ENCODE measurements around the gene FNTB.
"Not testable (repeated sequence)": the region's sequence is repeated elsewhere in the genome, so short reads cannot be mapped to it uniquely, and the experiment has no call there.

The FNTB gene

GRCh38 chr14:65011538-65011937 lies 24.8 kb downstream of the FNTB start:
- DNase-seq (ENCODE audit: low spot score): no peak

GRCh38 chr14:65012353-65012752 lies 25.7 kb downstream of the FNTB start:
- no peak for DNase-seq (ENCODE audit: low spot score)

DNA sequence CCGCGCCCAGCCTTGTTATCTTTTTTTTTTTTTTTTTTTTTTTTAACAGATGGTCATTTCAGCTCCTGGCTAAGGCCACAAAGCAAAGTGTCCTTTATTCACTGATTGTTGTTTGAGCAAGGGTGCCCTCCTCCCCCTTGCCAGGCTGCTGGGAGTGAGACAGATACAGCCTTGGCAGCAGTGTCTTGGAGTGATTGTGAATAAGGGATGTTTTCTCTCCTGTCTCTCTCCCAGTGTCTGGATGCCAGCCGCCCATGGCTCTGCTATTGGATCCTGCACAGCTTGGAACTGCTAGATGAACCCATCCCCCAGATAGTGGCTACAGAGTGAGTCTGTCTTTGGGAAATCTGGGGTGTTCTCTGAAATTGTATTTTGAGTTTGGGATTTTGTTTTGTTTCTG lies 28.7 kb downstream of the FNTB start:
- DNase-seq (ENCODE audit: low spot score): no peak

- no peak for DNase-seq (ENCODE audit: low spot score)
Measured at GRCh38 chr14:65016471-65016870, 29.8 kb downstream of the FNTB start.

- peak; percentile 29 for DNase-seq (ENCODE audit: low spot score)
Measured at GRCh38 chr14:65019944-65020566, 33.4 kb downstream of the FNTB start.

DNA sequence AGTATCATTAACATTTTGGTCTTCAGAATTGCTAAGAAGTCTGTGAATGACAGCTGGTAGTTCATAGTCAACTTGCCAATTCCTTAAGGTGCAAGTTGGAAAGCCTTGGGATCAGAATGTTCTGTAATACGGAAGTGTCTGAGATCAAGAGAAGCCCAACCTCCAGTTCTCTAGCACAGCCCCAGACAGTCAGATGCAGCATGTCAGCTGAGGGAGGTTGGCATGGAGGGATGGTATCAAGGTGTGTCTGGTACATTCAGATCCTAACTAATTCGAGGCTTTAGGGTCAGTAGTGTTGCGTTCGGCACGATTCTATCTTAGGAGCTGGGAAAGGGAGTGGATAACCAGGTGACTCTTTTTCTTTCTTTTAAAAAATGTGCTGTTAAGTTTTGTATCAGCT lies 38.3 kb downstream of the FNTB start:
- DNase-seq (ENCODE audit: low spot score): no peak

- DNase-seq (ENCODE audit: low spot score): no peak
Measured at GRCh38 chr14:65025818-65026217, 39.1 kb downstream of the FNTB start.

GRCh38 chr14:65026526-65026925 lies 39.8 kb downstream of the FNTB start:
- DNase-seq (ENCODE audit: low spot score): no peak

DNA sequence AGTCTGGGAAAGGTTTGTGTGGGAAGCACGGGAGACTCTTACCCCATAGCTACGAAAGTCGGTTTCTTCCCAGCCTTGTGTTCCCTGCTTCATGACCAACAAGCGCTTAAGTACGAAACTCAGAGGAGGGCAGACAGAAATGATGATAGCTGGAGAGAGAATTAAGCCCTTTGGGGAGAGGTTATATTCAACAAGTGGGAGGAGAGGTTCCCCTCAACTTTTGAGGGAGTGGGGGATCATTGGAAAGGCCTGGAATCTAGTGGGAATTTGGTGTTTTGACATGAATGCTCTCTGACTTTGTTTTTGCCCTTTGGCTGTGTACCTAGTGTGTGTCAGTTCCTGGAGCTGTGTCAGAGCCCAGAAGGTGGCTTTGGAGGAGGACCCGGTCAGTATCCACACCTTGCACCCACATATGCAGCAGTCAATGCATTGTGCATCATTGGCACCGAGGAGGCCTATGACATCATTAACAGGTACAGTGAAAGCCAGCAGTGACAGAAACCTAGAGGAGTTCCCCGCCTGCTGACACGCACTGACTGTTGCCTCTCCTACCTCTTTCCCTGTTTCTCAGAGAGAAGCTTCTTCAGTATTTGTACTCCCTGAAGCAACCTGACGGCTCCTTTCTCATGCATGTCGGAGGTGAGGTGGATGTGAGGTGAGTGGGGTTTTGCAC lies 40.6 kb downstream of the FNTB start:
- no peak for DNase-seq (ENCODE audit: low spot score)

GRCh38 chr14:65028937-65029336 lies 42.2 kb downstream of the FNTB start:
- no peak for DNase-seq (ENCODE audit: low spot score)

- DNase-seq (ENCODE audit: low spot score): not testable (repeated sequence)
Measured at GRCh38 chr14:65031321-65031720, 44.6 kb downstream of the FNTB start.

DNA sequence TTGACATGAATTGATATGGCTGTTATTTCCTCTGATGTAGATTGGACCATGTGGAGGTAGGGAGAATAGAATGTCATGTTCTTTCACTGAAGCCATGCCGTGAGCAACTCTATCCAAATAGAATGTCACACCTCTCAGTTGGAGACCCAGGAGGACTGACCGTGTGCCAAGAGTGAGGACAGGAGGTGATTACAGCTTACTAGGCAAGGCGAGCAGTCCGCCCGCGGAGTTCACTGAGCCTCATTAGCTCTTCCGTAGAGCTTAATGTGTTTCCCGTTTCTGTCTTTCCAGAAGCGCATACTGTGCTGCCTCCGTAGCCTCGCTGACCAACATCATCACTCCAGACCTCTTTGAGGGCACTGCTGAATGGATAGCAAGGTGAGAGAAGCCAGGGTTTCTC lies 45.6 kb downstream of the FNTB start:
- no peak for DNase-seq (ENCODE audit: low spot score)

DNA sequence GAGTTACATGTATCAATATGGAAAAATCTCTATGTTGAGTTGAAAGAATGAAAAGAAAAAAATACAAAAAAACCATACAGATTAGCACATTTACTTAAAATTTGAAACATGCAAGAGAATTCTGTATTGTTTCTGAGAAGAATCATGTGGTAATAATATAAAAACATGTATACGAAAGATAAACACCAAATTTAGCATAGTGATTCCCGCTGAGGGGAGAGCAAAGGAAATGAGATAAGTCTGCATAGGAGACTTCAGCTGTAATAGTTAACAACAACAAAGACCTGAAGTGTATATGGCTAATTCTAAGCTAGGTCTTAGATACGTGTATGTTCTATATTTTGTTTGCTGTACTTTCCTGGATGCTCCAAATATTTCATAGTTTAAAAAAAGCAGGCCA lies 46.5 kb downstream of the FNTB start:
- no peak for DNase-seq (ENCODE audit: low spot score)

DNA sequence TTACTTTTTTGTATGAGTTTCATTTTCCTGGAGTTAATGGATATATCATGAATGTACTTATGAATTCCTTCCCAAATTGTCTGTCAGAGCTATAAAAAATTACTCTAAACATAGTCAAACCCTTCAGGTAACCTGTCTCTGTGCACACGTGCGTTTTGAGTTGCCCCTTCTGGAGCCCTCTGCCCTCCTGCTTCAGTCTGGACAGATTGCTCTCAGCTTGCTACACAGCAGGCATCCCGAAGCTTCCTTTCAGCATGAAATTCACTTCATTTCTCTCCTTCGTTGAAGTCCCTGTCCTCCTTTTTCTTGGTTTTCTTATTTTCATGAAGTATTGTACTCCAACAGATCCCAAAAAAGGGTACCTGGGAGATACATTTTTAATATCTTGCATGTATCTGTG lies 47.3 kb downstream of the FNTB start:
- DNase-seq (ENCODE audit: low spot score): no peak

DNA sequence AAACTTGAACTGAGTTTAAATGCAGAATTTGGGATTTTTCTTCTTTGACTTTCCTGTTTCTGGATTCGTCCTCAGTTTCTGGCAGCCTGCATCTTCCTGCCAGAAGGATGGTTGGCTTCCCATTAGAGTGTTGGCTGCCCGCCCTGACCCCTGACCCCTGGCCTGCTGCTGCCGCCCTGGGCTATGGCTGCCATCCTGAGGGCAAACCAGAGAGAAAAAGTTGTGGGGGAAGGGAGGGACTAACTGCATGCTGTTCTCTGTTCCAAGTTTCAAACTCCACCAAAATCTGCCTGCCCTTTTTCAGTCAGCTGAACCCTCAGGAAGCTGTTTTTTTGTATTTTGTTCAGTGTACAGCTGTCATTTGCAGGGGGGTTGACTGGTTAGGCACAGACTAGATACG lies 48.4 kb downstream of the FNTB start:
- no peak for DNase-seq (ENCODE audit: low spot score)

DNA sequence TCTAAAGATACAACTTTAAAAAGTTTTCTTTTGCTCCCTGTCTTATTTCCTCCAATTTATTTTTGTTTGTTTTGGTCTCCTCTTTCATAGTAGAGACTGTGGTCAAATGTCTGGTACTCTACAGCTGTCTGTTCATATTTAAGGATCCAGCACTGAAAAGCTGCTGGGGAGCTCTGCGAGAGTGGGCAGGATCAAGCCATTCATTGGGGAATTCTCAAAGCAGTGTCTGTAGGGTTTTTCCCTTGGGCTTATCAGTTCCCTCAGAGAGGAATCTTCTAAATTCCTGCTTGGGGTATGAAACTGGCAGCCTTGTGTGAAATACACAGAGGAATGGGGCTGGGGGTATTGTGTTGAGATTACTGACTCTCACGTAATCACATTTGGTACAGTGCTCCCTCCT lies 52.3 kb downstream of the FNTB start:
- no peak for DNase-seq (ENCODE audit: low spot score)

GRCh38 chr14:65040666-65041433 lies 54.2 kb downstream of the FNTB start:
- no peak for DNase-seq (ENCODE audit: low spot score)

GRCh38 chr14:65041434-65041915 lies 54.8 kb downstream of the FNTB start:
- no peak for DNase-seq (ENCODE audit: low spot score)

- no peak for DNase-seq (ENCODE audit: low spot score)
Measured at GRCh38 chr14:65042296-65042695, 55.6 kb downstream of the FNTB start.

DNA sequence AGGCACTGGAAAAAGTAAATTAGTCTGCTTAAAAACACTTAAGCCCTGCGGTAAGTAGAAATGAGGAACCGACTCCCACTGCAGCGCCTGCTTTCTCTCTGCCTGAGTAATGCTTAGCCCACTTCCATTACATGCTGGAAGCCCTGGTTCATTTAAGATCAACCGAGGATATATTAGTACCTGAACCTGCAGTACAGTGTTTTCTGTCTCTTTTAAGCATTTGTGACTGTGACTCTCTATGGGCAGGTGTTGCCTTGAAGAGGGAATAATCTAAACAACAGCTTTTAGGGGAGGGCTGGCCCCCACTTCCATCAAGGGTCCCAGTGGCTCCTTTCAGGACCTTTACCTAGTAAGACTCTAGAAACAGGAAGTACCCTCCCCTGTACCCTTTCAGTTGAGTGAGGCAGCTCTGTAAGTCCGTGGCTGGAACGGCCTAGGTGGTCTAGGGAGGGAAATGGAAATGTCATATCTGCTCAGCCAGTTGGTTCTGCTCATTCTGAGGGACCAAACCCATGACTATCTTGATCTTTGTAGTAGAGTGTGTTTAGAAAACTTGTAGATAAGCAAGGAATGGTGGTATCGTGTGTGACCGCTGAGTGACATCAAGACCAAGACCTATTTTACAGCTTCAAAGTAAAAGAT lies 56.2 kb downstream of the FNTB start:
- no peak for DNase-seq (ENCODE audit: low spot score)

DNA sequence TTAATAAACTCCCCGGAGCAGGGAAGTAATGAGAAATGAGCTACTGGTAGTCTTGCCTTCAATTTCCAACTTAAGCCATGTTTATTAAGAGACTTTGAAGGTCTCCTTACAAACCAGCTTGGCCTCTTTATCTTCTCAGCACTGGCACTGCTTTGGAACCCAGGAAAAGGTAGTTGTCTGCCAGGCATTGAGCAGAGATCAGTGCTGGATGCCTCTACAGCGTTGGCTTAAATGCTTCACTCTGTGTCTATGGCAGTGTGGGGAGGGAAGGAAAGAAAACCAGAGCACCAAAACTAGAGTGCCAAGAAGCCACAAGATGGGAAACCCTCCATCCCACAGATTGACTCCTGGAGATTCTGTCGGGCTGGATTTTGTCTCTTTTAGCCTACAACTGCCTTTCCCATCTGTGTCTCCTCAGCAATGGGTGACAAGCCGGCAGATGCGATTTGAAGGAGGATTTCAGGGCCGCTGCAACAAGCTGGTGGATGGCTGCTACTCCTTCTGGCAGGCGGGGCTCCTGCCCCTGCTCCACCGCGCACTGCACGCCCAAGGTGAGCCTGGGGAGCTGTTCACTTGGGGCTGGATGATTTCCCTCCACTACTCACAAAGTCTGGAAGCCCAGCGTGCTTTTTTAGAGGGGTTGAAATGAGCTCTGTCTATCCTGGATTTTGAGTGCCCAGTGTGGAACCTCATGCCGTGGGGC lies 57.3 kb downstream of the FNTB start:
- no peak for DNase-seq (ENCODE audit: low spot score)

GRCh38 chr14:65044596-65044959 lies 57.9 kb downstream of the FNTB start:
- DNase-seq (ENCODE audit: low spot score): no peak
